Measurements from ENCODE around the gene CTAG2.
"Not testable (repeated sequence)": the region's sequence is repeated elsewhere in the genome, so short reads cannot be mapped to it uniquely, and the experiment has no call there.

CTAG2 gene

DNA sequence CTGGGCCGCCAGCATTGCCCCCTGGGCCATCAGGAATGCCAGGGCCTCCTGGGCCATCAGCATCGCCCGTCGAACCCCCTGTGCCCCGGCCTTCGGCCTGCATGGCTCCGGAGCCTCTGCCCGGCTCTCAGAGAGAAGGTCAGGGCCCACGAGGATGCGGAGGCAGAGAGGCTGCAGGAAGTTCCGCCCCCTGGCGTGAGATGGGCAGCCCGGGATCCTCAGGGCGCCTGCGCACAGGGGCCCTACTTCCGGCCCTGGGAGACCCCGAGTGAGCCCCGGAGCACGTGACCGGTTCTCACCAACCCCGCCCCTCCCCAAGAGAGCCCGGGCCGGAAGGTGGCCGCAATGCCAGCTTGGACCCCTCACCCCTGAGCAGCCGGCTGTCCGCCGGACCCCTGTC is at the start of gene CTAG2:
Gene CTAG2, minus strand, starts transcription at position 167 of the 400 bp plus-strand sequence. Its CDS starts 64 bp downstream, at position 103.
- not testable (repeated sequence) for DNase-seq

DNA sequence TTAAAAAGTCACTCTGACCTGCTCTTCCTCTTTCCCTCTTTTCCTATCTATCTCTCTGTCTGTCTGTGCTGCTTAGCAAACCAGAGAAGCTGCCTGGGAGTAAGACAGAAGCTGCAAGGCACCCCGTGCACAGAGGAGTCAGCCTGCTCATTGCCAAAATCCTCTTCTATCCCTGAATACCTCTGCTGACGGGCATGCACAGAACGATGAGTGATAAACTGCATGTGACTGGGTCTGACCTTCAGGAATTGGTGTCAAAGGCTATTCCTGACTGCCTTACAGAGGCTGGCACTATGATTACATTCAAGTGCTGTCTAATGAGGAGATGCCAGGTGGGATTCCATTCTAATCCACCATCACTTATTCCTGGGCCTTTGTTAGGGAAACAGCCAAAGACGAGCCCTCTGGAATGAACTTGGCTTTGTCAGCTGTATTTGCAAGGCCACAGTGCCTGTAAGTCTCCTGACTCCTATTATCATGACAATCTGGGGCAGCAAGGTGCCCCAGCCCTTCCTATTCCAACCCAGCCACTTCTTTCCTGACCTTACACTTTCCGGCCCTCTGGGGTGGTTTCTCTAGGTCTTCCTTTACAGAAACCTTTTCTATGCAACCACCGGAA is 45.4 kb upstream of the CTAG2 start:
- no peak for DNase-seq

DNA sequence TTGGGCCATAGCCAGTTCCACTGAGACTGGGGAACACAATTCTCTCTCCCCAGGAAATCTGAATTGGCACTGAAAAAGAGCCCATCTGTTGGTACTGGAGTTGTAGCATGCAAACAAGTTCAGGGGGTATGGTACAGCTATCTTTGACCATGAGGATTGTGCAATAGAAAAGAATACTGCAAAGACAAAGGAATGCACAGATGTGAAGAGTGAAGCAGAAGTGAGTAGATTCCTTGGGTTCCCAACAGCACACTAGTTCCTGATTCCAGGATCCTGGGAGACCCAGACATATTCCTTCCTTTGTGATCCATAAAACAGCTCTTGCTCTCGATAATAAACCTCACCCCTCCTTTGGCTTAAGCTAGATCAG is 43.3 kb upstream of the CTAG2 start:
- no peak for DNase-seq

DNA sequence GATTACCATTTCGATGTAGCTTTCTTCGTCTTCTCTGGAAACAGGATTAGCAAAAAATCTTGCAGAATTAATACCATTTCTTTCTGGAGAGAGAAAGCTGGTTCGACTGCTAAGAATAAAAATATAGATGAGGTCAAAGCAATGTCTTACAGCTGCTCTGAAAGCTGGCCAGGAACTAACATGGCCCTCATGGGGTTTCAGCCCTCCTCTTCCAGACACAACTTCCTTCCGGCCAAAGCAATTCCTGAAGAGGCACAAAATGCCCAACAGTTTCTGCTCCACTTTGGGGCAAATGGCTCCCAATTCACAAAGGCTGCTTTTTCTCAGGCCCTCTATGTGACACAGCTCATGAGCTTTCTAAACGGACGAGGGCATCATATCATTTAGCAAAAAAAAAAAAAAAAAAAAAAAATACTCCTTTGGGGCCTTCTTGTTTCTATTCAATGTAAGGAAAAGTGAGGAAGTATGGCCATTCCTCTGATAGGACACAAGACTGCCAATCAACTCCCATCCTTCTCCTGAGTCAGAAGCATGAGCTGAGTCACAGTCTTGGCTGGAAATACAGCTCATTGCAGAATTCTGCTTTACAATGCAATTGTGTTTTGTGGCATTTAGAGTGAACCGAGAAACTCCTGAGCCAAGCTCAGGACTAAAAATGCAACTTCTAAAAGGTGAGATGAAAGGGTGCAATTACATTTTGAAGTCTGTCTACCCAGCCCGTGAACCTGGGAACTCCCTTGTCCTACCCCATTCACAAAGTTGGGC is 42.7 kb upstream of the CTAG2 start:
- DNase-seq, result no peak

DNA sequence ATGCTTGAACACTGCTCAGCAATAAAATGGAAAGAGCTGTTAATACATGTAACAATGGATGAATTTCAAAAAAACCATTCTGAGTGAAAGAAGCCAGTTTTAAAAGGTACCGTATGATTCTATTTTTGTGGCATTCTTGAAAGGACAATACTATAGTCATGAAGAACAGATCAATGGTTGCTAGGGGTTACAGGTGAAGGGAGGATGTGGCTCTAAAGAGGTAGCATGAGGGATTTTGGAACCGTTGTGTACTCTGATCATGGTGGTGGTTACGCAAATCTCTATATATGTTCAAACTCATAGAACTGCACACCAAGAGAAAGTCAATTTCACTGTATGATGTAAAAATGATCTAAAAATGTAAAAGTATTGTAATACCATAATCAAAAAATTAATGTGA is 40.0 kb upstream of the CTAG2 start:
- no peak for DNase-seq

DNA sequence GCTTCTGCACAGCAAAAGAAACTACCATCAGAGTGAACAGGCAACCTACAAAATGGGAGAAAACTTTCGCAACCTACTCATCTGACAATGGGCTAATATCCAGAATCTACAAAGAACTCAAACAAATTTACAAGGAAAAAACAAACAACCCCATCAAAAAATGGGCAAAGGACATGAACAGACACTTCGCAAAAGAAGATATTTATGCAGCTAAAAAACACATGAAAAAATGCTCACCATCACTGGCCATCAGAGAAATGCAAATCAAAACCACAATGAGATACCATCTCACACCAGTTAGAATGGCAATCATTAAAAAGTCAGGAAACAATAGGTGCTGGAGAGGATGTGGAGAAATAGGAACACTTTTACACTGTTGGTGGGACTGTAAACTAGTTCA is 37.1 kb upstream of the CTAG2 start:
- DNase-seq, result not testable (repeated sequence)

DNA sequence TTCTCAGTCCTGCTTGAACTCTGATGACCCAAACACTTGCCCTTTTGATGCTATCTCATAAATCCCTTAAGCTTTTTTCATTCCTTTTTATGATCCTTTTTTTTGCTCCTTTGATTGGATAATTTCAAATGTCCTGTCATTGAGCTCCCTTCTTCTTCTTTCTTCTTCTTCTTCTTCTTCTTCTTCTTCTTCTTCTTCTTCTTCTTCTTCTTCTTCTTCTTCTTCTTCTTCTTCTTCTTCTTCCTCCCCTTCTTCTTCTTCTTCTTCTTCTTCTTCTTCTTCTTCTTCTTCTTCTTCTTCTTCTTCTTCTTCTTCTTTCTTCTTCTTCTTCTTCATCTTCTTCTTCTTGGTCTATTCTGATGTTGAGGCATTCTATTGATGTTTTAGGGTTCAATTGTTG is 18.7 kb upstream of the CTAG2 start:
- DNase-seq, result not testable (repeated sequence)

DNA sequence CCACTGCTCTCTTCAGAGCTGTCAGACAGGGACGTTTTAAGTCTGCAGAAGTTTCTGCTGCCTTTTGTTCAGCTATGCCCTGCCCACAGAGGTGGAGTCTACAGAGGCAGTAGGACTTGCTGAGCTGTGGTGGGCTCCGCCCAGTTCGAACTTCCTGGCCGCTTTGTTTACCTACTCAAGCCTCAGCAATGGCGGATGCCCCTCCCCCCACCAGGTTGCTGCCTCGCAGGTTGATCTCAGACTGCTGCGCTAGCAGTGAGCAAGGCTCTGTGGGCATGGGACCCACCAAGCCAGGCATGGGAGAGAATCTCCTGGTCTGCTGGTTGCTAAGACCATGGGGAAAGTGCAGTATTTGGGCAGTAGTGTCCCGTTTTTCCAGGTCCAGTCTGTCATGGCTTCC is 17.5 kb upstream of the CTAG2 start:
- DNase-seq, result not testable (repeated sequence)

DNA sequence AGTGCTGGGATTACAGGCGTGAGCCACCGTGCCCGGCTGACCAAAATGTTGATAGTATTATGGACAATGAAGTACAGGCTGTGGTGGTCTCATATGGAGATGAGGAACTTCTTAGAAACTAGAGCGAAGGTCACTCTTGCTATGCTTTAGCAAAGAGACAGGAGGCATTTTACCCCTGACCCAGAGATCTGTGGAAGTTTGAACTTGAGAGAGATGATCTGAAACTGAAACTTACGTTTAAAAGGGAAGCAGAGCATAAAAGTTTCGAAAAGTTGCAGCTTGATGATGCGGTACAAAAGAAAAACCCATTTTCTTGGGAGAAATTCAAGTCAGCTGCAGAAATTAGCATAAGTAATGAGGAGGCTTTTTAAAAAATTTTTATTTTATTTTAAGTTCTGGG is 8.5 kb upstream of the CTAG2 start:
- no peak for DNase-seq

DNA sequence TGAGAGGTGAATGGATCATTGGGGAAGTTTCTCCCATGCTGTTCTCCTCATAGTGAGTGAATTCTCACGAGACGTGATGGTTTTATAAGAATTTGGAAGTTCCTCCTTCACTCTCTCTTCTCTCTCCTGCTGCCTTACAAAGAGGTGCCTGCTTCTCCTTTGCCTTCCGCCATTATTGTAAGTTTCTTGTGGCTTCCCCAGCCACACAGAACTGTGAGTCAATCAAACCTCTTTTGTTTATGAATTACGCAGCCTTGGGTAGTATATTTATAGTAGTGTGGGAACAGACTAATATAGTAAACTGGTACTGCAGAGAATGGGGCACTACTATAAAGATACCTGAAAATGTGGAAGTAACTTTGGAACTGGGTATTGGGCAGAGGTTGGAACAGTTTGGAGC is 7.8 kb upstream of the CTAG2 start:
- DNase-seq, result no peak

DNA sequence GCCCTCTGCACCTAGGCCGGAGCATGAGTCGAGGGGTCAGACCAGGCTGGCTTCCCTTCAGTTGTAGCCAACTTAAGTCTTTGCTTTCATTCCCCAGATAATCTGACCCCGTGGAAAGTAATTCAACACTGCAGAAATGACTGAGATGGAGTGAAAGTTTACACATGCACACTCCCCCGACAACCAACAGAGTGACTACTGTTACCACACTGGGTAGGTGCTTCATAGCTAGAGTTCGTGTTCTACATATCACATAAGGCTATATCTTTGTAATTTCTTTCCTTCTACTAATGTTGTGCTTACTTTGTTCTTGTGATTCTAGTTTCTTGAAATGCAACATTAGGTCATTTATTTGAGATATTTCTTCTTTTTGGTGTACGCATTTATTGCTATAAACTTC is 7.2 kb upstream of the CTAG2 start:
- no peak for DNase-seq

DNA sequence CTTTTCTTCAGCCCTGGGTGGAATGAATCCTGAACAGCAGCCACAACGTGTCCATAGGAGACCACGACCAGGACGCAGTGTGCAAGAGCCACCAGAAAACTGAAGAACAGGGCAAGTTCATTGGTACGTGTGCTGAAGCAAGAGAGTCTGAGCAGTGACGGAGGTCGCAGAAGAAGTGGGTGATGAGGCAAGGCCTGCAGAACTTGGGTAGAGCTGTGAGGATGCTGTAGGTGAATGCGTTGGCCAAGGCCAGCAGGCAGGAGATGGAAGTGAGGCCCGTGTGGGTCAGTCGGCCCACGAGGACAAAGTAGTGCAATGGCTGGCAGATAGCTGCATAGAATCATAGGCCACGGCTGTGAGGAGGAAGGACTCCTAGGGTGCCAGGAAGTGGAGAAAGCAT is 5.6 kb upstream of the CTAG2 start:
- DNase-seq, result no peak

DNA sequence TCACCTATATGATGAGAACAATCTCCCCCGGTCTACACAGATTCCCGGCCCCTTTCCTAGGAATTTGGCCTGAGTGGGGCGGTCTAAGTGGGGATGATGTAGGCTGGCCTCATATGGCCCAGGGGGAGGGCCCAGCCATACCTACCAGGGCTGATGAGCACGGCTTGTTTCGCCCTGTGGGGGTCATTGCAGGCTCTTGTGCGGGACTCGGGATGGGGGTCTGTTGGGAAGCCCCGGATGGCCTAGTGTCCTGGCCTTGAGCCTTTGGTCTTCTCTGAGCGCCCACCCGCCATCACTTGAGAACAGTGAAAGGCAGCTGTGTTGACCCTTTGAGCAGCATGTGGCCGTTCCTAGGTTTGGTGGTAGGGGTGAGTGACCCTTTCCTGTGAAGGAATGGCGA is 4.8 kb upstream of the CTAG2 start:
- no peak for DNase-seq

DNA sequence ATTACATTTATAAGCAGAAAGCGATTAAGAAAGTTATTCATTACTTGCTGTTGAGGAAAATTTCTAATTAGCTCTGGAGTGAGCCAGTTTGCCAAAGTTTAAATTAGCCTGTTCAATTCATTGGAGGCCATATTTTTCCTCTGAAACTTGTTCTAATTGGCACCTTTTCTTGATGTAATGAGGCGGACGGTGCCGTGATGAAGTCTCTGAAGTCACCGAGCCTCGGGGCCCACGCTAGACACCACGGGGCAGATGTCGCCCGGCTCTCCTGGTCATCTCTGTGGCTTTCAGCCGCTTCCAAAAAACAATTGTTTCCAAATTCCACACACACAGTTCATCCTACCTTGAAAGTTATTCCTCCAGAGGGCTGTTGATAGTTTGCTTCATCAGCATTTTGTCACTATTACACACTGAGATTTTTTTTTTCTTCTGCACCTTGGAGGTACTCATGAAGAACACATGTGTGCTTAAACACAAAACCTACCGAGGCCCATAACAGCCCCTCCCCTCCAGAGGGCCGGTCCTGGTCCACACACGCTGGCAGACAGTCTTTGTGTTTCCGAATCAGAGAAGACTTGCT is 3.9 kb upstream of the CTAG2 start:
- no peak for DNase-seq

DNA sequence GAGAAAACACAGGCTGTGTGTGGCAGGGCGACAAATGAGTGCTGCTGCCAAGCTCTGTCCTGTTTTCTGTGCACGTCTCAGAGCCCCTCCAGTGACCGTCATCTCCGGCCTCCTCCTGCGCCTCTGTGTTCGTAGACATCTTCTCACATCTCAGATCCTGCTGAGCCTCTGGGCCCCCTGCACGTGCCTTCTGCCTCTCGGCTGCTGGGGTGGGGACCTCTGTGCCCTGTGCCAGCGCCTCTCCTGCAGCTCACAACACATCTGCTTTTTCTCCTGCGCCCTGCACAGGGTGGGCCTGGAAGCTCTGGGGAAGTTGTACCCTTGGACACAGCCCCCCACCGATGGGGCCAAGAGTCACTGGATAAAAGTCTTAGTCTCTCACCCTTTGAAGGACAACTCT is 2.4 kb upstream of the CTAG2 start:
- no peak for DNase-seq

DNA sequence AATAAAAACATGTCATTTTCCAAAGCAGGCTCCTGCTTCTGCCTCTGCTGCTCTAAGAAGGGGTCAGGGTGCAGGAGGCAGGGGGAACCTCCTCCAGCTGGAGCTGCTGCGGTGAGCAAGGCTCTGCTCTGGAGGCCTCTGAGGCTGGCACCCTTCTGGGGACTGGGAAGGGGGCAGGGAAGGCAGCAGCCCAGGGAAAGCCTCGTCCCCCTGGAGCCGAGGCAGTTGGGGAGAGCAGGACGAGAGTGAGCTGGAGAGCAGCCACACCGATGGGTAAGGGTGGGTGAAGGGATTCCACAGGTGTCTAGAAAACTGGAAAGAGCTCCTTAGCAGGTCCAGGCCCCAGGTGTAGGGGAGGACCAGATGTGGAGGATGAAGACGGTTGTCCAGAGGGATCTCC is 2.0 kb upstream of the CTAG2 start:
- no peak for DNase-seq

DNA sequence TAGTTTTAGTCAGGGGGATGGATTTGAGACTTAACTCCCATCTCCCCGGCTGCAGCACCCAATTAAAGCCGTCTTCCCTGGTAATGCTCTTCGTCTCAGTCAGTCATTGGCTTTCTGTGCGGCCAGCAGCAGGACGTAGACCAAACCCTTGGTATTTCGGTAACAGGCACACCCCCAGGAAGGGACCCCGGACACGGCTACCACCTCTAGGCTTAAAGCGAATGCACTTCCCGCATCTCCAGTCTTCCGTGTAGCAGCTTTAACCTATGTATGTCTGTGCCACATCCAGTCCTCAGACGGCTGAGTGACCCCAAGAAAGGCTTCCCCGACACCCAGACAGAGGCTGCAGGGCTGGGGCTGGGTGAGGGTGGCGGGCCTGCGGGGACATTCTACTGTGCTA is 1.5 kb upstream of the CTAG2 start:
- no peak for DNase-seq

DNA sequence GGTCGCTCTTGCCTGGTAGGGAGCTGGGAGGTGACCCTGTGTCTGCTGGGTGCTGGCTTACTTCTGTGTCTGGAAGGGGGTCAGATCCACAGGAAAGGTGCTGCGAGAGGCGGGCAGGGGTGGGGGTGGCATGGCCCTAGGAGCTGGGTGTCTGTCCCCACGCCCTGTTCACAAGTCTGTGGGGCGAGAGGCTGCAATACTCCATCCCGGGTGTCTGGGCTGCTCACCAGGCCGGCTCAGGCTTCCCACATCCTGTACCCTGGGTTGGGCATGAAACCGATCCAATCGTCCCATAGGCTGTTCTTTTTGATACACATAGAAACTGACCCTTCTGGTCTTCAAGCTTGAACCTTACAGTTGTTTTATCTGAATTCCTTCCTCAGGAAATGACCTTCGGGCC is 993 bp upstream of the CTAG2 start:
- DNase-seq, result no peak

DNA sequence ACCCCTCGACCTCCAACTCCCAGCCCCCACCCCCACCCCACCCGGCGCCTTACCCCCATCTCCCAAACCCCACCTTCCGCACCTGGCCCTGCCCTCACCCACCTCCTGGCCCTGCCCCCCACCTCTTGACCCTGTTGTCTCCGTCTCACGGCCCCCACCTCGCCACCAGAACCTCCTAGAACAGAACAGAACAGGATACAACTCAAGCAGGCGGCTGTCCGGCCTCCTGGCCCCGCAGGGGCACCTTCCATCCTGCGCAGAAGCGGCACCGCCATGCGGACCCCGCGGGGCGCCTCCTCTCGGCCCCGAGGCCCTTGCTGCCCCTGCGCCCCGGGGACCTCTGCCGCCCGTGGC is 354 bp downstream of the CTAG2 start:
- no peak for DNase-seq

DNA sequence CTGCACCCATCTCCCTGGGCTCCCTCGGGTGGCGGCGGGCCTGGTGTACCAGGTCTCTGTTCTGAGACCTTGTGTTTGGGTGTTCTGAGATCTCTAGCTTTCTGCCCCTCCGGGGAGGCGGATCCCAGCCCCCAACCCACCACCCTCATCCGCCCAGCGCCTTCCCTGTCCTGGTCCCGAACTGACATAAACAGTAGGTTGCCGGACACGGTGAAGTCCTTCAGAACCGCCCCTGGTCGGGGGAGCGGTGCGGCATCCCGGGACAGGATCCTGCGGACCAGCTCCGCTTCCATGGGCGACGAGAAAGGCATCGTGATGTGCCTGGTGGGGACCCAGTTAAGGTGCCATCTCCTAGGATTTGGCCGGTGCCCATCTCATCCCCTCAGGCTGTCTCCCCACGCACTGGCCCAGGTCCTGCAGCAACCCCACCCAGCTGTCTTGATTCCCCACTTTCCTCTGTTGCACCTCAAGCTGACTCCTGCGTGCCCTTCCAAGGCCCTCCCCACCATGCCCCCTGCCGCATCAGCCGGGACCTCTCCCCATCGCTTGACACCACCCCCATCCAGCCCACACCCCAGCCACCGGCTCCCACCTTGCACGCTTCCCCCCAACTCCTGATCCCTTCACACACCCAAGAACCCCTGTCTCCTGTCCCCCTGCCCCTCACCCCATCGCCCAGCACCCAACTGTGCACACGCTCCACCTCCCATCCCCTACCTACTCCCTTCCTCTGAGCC is 900 bp downstream of the CTAG2 start:
- no peak for DNase-seq

DNA sequence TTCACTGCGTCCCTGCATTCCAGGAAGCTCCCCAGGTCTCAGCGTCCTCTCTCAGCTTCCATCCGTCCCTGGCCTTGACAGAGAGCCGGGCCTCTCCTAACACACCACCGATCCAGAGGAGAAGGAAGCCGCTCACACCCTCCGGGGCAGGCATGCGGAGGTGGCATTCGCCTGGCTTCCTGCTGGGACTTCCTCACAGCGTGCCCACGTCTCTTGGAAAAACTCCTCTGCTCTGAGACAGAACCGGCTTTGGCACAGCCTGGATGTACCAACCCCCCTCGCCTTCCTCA is 3.2 kb downstream of the CTAG2 start:
- DNase-seq, result no peak

DNA sequence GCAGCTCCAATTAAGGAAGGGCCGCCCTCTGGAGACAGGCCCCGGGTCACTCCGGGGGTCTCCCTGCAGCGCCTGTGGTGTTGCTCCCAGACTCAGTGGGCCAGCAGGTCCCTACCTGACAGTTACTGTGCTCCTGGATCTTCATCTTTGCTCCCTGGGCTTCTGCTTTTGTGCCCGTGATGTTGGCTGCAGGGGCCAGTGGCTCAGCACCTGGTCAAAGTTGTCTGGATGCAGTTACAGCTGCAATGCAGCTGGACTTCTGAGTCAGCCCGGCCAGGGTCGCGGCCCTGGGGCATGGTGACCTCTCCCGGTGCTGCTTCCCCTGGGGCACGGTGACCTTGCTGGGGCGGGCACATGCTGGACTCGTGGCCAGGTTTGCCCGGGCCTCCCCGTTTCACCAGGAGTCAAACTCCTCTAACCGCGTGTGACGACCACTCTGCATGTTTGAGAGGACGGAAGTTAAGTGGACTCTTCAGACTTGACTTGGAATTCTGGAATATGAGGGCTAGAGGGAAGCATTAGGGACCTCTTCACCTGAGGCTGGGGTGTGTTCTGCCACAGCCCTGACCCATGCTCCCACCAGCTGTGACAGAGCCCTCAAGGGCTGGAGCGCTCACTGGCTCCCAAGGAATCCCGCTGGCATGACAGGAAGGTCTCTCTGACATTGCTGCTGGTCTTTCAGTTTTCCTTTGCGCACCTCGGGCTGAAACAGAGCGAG is 3.7 kb downstream of the CTAG2 start:
- no peak for DNase-seq

DNA sequence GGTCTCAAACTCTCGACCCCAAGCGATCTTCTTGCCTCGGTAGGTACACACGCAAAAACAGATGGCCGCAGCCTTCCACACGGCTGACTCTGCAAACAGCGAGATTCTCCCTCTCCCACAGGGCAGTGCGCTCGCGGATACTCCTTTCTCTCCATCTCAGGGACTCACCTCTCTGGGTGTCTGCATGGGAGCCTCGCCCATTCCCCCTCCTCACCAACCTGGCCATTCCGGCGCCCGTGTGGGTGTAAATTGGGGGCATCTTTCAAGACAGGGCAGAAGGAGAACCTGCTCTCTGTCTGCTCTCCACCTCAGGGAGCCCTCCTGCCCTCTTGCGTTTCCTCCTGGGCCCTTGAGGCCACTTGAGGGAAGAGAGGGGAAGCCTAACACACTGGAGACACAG is 4.4 kb downstream of the CTAG2 start:
- DNase-seq, result no peak
